Measurements from ENCODE around the gene GART. TPM values are rescaled to one million over a fixed set of nuclear protein-coding genes. Genes with fewer than 3 reads are reported as not detected.

The GART gene
- total and polyA plus RNA-seq, 4 experiments from 2014 or later = 56.1 to 85.1 (median 66.6) TPM

DNA sequence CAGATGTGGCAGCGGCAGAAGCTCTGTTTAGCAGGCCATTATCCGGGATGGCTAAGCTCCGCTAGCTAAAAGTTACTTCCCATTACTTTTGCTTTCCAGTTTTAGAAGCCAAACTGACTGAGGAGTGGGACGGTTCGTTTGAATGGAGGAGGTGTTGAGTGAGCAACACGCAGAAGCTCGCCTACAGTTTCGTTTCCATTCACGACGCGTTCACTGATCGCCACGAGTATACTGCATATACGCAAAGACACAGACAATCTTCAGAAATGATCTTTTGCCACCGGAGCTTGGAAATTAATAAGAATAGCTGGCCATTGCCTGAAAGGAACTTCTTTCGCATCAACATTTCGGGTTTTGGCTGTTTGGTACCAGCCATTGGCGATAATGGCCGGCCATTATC is 15.5 kb upstream of the GART start:
- no peaks in the 10 kb centered on the region for H3K9me3 Mint-ChIP-seq
- POLR2A ChIA-PET (ENCODE audit: partially characterized antibody) = interaction anchor here (0.6 to 6.1 kb wide), 3 partner anchors 14 to 113 kb away, joined by 3 to 48 read pairs (median 3); partner anchors contain the start of genes GART and SON
- H3K27me3 Mint-ChIP-seq = no peaks in the 10 kb centered on the region
- peaks cover 45 to 80% (median 58%) of the 10 kb centered on the region in 4 donors for H3K4me1 Mint-ChIP-seq
- H3K4me3 Mint-ChIP-seq = peak overlapping the region in 1 of 8 donors; percentile 5
- intact Hi-C loops (cut with micrococcal nuclease) = no loop called here
- Histone ChIP-seq H3K9me3 (ENCODE audit: control insufficient read depth in 1 of 2, low read length in 2 of 2) (no peaks in the 10 kb centered on the region), H3K4me3 (ENCODE audit: low read length in 2 of 2) (no peak overlapping the region), H3K27ac (ENCODE audit: low read depth, low read length) (no peak overlapping the region), H3K36me3 (ENCODE audit: insufficient read depth, low read length) (peaks cover 77% of the 10 kb centered on the region), H3K4me1 (ENCODE audit: insufficient read depth, low read length) (peaks cover 45% of the 10 kb centered on the region), H3K27me3 (ENCODE audit: insufficient read depth, low read length) (no peaks in the 10 kb centered on the region)
- peak overlapping the region in 1 of 7 donors; percentile 75 for H3K27ac Mint-ChIP-seq
- H3K36me3 Mint-ChIP-seq = peaks cover 77 to 90% of the 10 kb centered on the region in 2 donors
- CTCF ChIA-PET (ENCODE audit: partially characterized antibody) = interaction anchor here (0.5 to 0.8 kb wide), 3 partner anchors 13 to 63 kb away, joined by 3 read pairs; no protein-coding TSS in a partner anchor
- DNase-seq = no peak

DNA sequence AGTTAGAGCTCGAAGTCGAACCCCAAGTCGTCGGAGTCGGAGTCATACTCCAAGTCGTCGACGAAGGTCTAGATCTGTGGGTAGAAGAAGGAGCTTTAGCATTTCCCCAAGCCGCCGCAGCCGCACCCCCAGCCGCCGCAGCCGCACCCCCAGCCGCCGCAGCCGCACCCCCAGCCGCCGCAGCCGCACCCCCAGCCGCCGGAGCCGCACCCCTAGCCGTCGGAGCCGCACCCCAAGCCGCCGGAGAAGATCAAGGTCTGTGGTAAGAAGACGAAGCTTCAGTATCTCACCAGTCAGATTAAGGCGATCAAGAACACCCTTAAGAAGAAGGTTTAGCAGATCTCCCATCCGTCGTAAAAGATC is 13.0 kb upstream of the GART start:
- peak overlapping the region in 4 of 7 donors; percentile 51 to 77 (median 74) for H3K27ac Mint-ChIP-seq
- Histone ChIP-seq H3K27me3 (ENCODE audit: insufficient read depth, low read length) (no peaks in the 10 kb centered on the region), H3K9me3 (ENCODE audit: control insufficient read depth in 1 of 2, low read length in 2 of 2) (no peaks in the 10 kb centered on the region), H3K4me1 (ENCODE audit: insufficient read depth, low read length) (peaks cover 30% of the 10 kb centered on the region), H3K36me3 (ENCODE audit: insufficient read depth, low read length) (peaks cover 86% of the 10 kb centered on the region), H3K4me3 (ENCODE audit: low read length in 2 of 2) (no peak overlapping the region), H3K27ac (ENCODE audit: low read depth, low read length) (no peak overlapping the region)
- peaks cover 72 to 89% of the 10 kb centered on the region in 2 donors for H3K36me3 Mint-ChIP-seq
- intact Hi-C loops (cut with micrococcal nuclease) = no loop called here
- H3K9me3 Mint-ChIP-seq = no peaks in the 10 kb centered on the region
- POLR2A ChIA-PET (ENCODE audit: partially characterized antibody) = interaction anchor here (6.1 kb wide), 1 partner anchor 12 kb away, joined by 48 read pairs; the partner anchor contains the start of genes GART and SON
- H3K4me1 Mint-ChIP-seq = peaks cover 35 to 70% (median 47%) of the 10 kb centered on the region in 4 donors
- no peaks in the 10 kb centered on the region for H3K27me3 Mint-ChIP-seq
- CTCF ChIA-PET (ENCODE audit: partially characterized antibody) = interaction anchor here (0.6 kb wide), 1 partner anchor 39 kb away, joined by 3 read pairs; no protein-coding TSS in a partner anchor
- no peak for DNase-seq
- H3K4me3 Mint-ChIP-seq = peak overlapping the region in 2 of 8 donors; percentile 42 to 63

GRCh38 chr21:33554236-33554981 is 12.5 kb upstream of the GART start:
- Histone ChIP-seq H3K9me3 (ENCODE audit: control insufficient read depth in 1 of 2, low read length in 2 of 2) (no peaks in the 10 kb centered on the region), H3K36me3 (ENCODE audit: insufficient read depth, low read length) (peaks cover 86% of the 10 kb centered on the region), H3K4me1 (ENCODE audit: insufficient read depth, low read length) (peaks cover 33% of the 10 kb centered on the region), H3K4me3 (ENCODE audit: low read length in 2 of 2) (no peak overlapping the region), H3K27me3 (ENCODE audit: insufficient read depth, low read length) (no peaks in the 10 kb centered on the region), H3K27ac (ENCODE audit: low read depth, low read length) (no peak overlapping the region)
- peak overlapping the region in 5 of 8 donors; percentile 41 to 54 (median 42) for H3K4me3 Mint-ChIP-seq
- POLR2A ChIA-PET (ENCODE audit: partially characterized antibody) = interaction anchor here (1.0 to 6.1 kb wide), 2 partner anchors 11 kb away, joined by 3 to 48 read pairs; partner anchors contain the start of genes GART and SON
- CTCF ChIA-PET (ENCODE audit: partially characterized antibody) = interaction anchor here (0.6 kb wide), 1 partner anchor 39 kb away, joined by 3 read pairs; no protein-coding TSS in a partner anchor
- peaks cover 72 to 89% of the 10 kb centered on the region in 2 donors for H3K36me3 Mint-ChIP-seq
- peak overlapping the region in 5 of 7 donors; percentile 4 to 77 (median 70) for H3K27ac Mint-ChIP-seq
- intact Hi-C loops (cut with micrococcal nuclease) = no loop called here
- no peaks in the 10 kb centered on the region for H3K9me3 Mint-ChIP-seq
- DNase-seq = no peak
- H3K27me3 Mint-ChIP-seq = no peaks in the 10 kb centered on the region
- H3K4me1 Mint-ChIP-seq = peaks cover 33 to 70% (median 50%) of the 10 kb centered on the region in 4 donors

GRCh38 chr21:33552999-33553598 is 11.2 kb upstream of the GART start:
- H3K27me3 ChIP-seq (ENCODE audit: insufficient read depth, low read length) = no peaks in the 10 kb centered on the region
- Mint-ChIP-seq H3K27ac (peak overlapping the region in 1 of 7 donors; percentile 78), H3K36me3 (peaks cover 71 to 89% of the 10 kb centered on the region in 2 donors), H3K27me3 (no peaks in the 10 kb centered on the region), H3K4me1 (peaks cover 34 to 64% (median 51%) of the 10 kb centered on the region in 4 donors), H3K9me3 (no peaks in the 10 kb centered on the region), H3K4me3 (no peak overlapping the region)
- peaks cover 31% of the 10 kb centered on the region for H3K4me1 ChIP-seq (ENCODE audit: insufficient read depth, low read length)
- intact Hi-C loops (cut with micrococcal nuclease) = loop anchor here (2.0 kb wide), 1 partner anchor 16 kb away; no protein-coding TSS in a partner anchor
- H3K9me3 ChIP-seq (ENCODE audit: control insufficient read depth in 1 of 2, low read length in 2 of 2) = no peaks in the 10 kb centered on the region
- CTCF ChIA-PET (ENCODE audit: partially characterized antibody) = no interaction called here
- H3K4me3 ChIP-seq (ENCODE audit: low read length in 2 of 2) = no peak overlapping the region
- POLR2A ChIA-PET (ENCODE audit: partially characterized antibody) = interaction anchor here (1.0 to 2.2 kb wide), 2 partner anchors 10 to 35 kb away, joined by 3 to 17 read pairs; partner anchors contain the start of genes DONSON and SON
- no peak overlapping the region for H3K27ac ChIP-seq (ENCODE audit: low read depth, low read length)
- peaks cover 82% of the 10 kb centered on the region for H3K36me3 ChIP-seq (ENCODE audit: insufficient read depth, low read length)
- no peak for DNase-seq

GRCh38 chr21:33552093-33552998 is 10.4 kb upstream of the GART start:
- ChIA-PET CTCF (ENCODE audit: partially characterized antibody) (interaction anchor here (0.9 kb wide), 1 partner anchor 53 kb away, joined by 3 read pairs; no protein-coding TSS in a partner anchor), POLR2A (ENCODE audit: partially characterized antibody) (interaction anchor here (1.0 to 2.2 kb wide), 3 partner anchors 9 to 72 kb away, joined by 3 to 17 read pairs (median 4); partner anchors contain the start of genes DONSON and SON)
- H3K4me3 Mint-ChIP-seq = peak overlapping the region in 1 of 8 donors; percentile 49
- H3K36me3 ChIP-seq (ENCODE audit: insufficient read depth, low read length) = peaks cover 81% of the 10 kb centered on the region
- no peaks in the 10 kb centered on the region for H3K27me3 ChIP-seq (ENCODE audit: insufficient read depth, low read length)
- intact Hi-C loops (cut with micrococcal nuclease) = loop anchor here (2.0 kb wide), 1 partner anchor 16 kb away; no protein-coding TSS in a partner anchor
- H3K27ac ChIP-seq (ENCODE audit: low read depth, low read length) = no peak overlapping the region
- peaks cover 29 to 57% (median 45%) of the 10 kb centered on the region in 4 donors for H3K4me1 Mint-ChIP-seq
- peak overlapping the region in 3 of 7 donors; percentile 37 to 78 (median 68) for H3K27ac Mint-ChIP-seq
- H3K27me3 Mint-ChIP-seq = no peaks in the 10 kb centered on the region
- no peaks in the 10 kb centered on the region for H3K9me3 Mint-ChIP-seq
- peaks cover 32% of the 10 kb centered on the region for H3K4me1 ChIP-seq (ENCODE audit: insufficient read depth, low read length)
- H3K9me3 ChIP-seq (ENCODE audit: control insufficient read depth in 1 of 2, low read length in 2 of 2) = no peaks in the 10 kb centered on the region
- peaks cover 63 to 86% of the 10 kb centered on the region in 2 donors for H3K36me3 Mint-ChIP-seq
- DNase-seq = peak in 1 of 5 donors; percentile 28
- no peak overlapping the region for H3K4me3 ChIP-seq (ENCODE audit: low read length in 2 of 2)

GRCh38 chr21:33551664-33552063 is 9.7 kb upstream of the GART start:
- DNase-seq = no peak
- Histone ChIP-seq H3K27me3 (ENCODE audit: insufficient read depth, low read length) (no peaks in the 10 kb centered on the region), H3K4me3 (ENCODE audit: low read length in 2 of 2) (no peak overlapping the region), H3K4me1 (ENCODE audit: insufficient read depth, low read length) (peaks cover 36% of the 10 kb centered on the region), H3K27ac (ENCODE audit: low read depth, low read length) (no peak overlapping the region), H3K36me3 (ENCODE audit: insufficient read depth, low read length) (peaks cover 83% of the 10 kb centered on the region), H3K9me3 (ENCODE audit: control insufficient read depth in 1 of 2, low read length in 2 of 2) (no peaks in the 10 kb centered on the region)
- no peak overlapping the region for H3K4me3 Mint-ChIP-seq
- H3K27me3 Mint-ChIP-seq = no peaks in the 10 kb centered on the region
- H3K36me3 Mint-ChIP-seq = peaks cover 57 to 82% of the 10 kb centered on the region in 2 donors
- POLR2A ChIA-PET (ENCODE audit: partially characterized antibody) = interaction anchor here (0.7 to 2.2 kb wide), 7 partner anchors 8 to 73 kb away, joined by 3 to 17 read pairs (median 4); partner anchors contain the start of genes DONSON, GART and SON
- peaks cover 25 to 50% (median 40%) of the 10 kb centered on the region in 4 donors for H3K4me1 Mint-ChIP-seq
- intact Hi-C loops (cut with micrococcal nuclease) = loop anchor here (2.0 kb wide), 1 partner anchor 17 kb away; no protein-coding TSS in a partner anchor
- H3K9me3 Mint-ChIP-seq = no peaks in the 10 kb centered on the region
- CTCF ChIA-PET (ENCODE audit: partially characterized antibody) = interaction anchor here (0.5 to 1.2 kb wide), 5 partner anchors 19 to 190 kb away, joined by 3 read pairs; no protein-coding TSS in a partner anchor
- peak overlapping the region in 1 of 7 donors; percentile 78 for H3K27ac Mint-ChIP-seq

All from CD4-positive, alpha-beta memory T cell (primary cell).